Measurements from ENCODE around the gene DNLZ.
"Not testable (repeated sequence)": the region's sequence is repeated elsewhere in the genome, so short reads cannot be mapped to it uniquely, and the experiment has no call there.

The DNLZ gene

DNA sequence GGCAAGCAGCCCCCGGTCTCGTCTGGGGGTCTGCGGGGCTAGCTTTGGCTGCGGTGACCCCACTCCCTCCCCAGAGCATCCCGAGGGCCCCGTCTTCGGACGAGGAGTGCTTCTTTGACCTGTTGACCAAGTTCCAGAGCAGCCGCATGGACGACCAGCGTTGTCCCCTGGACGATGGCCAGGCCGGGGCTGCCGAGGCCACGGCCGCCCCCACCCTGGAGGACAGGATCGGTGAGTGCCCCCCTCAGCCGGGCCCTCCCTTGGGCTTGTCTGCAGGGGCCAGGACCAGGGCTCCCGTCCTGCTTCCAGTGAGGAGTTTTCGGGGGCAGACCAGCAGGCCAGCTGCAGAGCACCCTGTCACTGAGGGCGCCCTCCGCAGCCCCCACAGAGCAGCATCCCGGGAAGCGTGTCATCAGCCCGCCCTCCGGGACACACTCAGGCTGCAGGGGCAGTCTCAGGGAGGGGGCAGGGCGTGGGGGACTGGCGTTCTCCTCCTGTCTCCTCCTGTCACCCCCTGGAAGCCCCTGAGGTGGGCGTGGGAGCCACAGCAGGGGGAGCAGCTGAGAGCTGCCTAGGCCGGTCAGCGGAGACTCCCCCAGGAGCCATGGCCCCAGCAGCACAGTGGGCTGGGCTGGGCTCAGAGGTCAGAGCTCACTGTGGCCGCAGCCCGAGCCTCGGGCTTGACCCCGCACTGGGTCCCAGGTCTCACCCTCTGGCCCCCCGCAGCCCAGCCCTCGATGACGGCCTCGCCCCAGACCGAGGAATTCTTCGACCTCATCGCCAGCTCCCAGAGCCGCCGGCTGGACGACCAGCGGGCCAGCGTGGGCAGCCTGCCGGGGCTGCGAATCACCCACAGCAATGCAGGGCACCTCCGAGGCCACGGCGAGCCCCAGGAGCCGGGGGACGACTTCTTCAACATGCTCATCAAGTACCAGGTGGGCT lies 7.7 kb downstream of the DNLZ start:
- no peak for DNase-seq (ENCODE audit: insufficient read length, low spot score)
- TF ChIP-seq POLR2A (IDR thresholded peaks at IDR 0.05; ENCODE audit: low read depth, low read length), result no peak
- TF ChIP-seq POLR2AphosphoS5 (IDR thresholded peaks at IDR 0.05; ENCODE audit: low read depth, low read length), result no peak
- TF ChIP-seq POU2F2 (IDR thresholded peaks at IDR 0.05; ENCODE audit: low read depth, low read length), result no peak
- no peak for TF ChIP-seq TAF1 (IDR thresholded peaks at IDR 0.05; ENCODE audit: low read depth, low read length)
- TF ChIP-seq SPI1 (IDR thresholded peaks at IDR 0.05; ENCODE audit: low read depth, low read length), result no peak
- TF ChIP-seq PAX5 (IDR thresholded peaks at IDR 0.05; ENCODE audit: insufficient read depth, low read length, severe bottlenecking), result no peak
- no peak for FAIRE-seq

GRCh38 chr9:136354592-136355085 lies 8.9 kb downstream of the DNLZ start:
- DNase-seq (ENCODE audit: insufficient read length, low spot score), result no peak
- TF ChIP-seq PAX5 (IDR thresholded peaks at IDR 0.05; ENCODE audit: insufficient read depth, low read length, severe bottlenecking) (no peak), POU2F2 (IDR thresholded peaks at IDR 0.05; ENCODE audit: low read depth, low read length) (no peak), POLR2A (IDR thresholded peaks at IDR 0.05; ENCODE audit: low read depth, low read length) (no peak), SPI1 (IDR thresholded peaks at IDR 0.05; ENCODE audit: low read depth, low read length) (no peak), TAF1 (IDR thresholded peaks at IDR 0.05; ENCODE audit: low read depth, low read length) (no peak), POLR2AphosphoS5 (IDR thresholded peaks at IDR 0.05; ENCODE audit: low read depth, low read length) (no peak)
- no peak for FAIRE-seq

DNA sequence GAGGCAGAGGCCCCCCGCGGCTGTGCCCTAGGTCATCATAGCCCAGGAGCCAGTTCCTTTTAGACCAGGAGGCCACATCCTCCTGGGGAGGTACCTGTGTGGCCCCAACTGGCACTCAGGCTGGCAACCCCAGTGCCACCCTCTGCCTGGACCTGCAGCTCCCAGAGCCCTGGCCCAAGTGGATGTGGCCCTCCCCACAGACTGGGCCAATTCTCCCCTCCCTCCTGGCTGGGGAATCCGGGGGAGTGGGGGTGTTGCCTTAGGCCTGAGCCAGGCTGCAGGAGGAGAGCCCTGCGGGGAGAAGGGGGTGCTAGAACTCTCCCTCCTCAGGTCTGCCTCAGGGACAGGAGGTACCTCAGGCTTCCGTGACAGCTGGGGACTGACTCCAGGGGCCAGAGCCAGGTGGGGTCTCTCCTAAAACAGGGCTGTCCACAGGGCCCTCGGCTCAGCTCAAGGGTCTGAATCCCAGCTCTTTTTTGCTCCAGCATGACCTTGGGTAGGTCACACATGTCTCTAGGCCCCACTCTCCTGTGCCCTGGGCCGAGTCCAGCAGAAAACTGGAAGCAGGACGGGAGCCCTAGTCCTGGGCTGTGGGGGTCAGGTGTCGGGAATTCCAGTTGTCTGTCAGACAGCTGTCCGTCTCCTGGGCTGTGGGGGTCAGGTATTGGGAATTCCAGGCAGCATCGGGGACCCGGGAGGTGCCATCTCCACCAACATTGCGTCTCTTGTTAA lies 9.6 kb downstream of the DNLZ start:
- TF ChIP-seq PAX5 (IDR thresholded peaks at IDR 0.05; ENCODE audit: insufficient read depth, low read length, severe bottlenecking), result no peak
- TF ChIP-seq POU2F2 (IDR thresholded peaks at IDR 0.05; ENCODE audit: low read depth, low read length), result no peak
- no peak for TF ChIP-seq SPI1 (IDR thresholded peaks at IDR 0.05; ENCODE audit: low read depth, low read length)
- TF ChIP-seq TAF1 (IDR thresholded peaks at IDR 0.05; ENCODE audit: low read depth, low read length), result no peak
- no peak for TF ChIP-seq POLR2A (IDR thresholded peaks at IDR 0.05; ENCODE audit: low read depth, low read length)
- TF ChIP-seq POLR2AphosphoS5 (IDR thresholded peaks at IDR 0.05; ENCODE audit: low read depth, low read length), result no peak
- FAIRE-seq, result no peak
- no peak for DNase-seq (ENCODE audit: insufficient read length, low spot score)

GRCh38 chr9:136353088-136353487 lies 10.5 kb downstream of the DNLZ start:
- no peak for TF ChIP-seq POLR2AphosphoS5 (IDR thresholded peaks at IDR 0.05; ENCODE audit: low read depth, low read length)
- TF ChIP-seq TAF1 (IDR thresholded peaks at IDR 0.05; ENCODE audit: low read depth, low read length), result no peak
- no peak for TF ChIP-seq PAX5 (IDR thresholded peaks at IDR 0.05; ENCODE audit: insufficient read depth, low read length, severe bottlenecking)
- TF ChIP-seq SPI1 (IDR thresholded peaks at IDR 0.05; ENCODE audit: low read depth, low read length), result no peak
- no peak for TF ChIP-seq POLR2A (IDR thresholded peaks at IDR 0.05; ENCODE audit: low read depth, low read length)
- TF ChIP-seq POU2F2 (IDR thresholded peaks at IDR 0.05; ENCODE audit: low read depth, low read length), result no peak
- FAIRE-seq, result no peak

DNA sequence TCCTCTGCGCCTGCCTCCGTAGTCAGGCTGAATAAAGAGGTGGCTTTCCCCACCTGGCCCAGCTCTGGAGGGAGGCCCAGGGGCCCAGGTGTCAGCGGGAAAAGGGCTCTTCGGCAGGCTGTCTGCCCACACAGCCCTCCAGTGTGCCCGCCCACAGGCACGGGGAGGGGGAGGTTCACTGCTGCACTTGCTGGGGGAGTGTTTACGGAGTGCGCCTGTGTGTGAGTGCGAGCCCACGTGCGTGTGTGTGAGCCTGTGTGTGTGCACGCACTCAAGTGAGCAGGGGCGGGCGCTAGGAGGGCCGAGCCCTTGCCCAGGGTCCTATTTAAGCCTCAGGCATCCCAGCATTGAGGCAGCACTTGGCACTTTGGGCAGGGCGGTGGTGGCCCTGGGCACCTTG lies 10.9 kb downstream of the DNLZ start:
- FAIRE-seq (no peak), DNase-seq (ENCODE audit: insufficient read length, low spot score) (no peak)
- TF ChIP-seq TAF1 (IDR thresholded peaks at IDR 0.05; ENCODE audit: low read depth, low read length), result no peak
- TF ChIP-seq POLR2A (IDR thresholded peaks at IDR 0.05; ENCODE audit: low read depth, low read length), result no peak
- no peak for TF ChIP-seq POLR2AphosphoS5 (IDR thresholded peaks at IDR 0.05; ENCODE audit: low read depth, low read length)
- TF ChIP-seq PAX5 (IDR thresholded peaks at IDR 0.05; ENCODE audit: insufficient read depth, low read length, severe bottlenecking), result no peak
- TF ChIP-seq SPI1 (IDR thresholded peaks at IDR 0.05; ENCODE audit: low read depth, low read length), result no peak
- TF ChIP-seq POU2F2 (IDR thresholded peaks at IDR 0.05; ENCODE audit: low read depth, low read length), result no peak

More at GRCh38 chr9:136353088-136353487, 10.5 kb downstream of the DNLZ start:
- DNase-seq (ENCODE audit: insufficient read length, low spot score), result no peak

- not testable (repeated sequence) for FAIRE-seq; DNase-seq (ENCODE audit: insufficient read length, low spot score)
Observed at GRCh38 chr9:136351868-136352267, 11.7 kb downstream of the DNLZ start.

- TF ChIP-seq SPI1 (IDR thresholded peaks at IDR 0.05; ENCODE audit: low read depth, low read length), result no peak
- no peak for TF ChIP-seq POU2F2 (IDR thresholded peaks at IDR 0.05; ENCODE audit: low read depth, low read length)
- no peak for TF ChIP-seq POLR2AphosphoS5 (IDR thresholded peaks at IDR 0.05; ENCODE audit: low read depth, low read length)
- TF ChIP-seq TAF1 (IDR thresholded peaks at IDR 0.05; ENCODE audit: low read depth, low read length), result no peak
- no peak for TF ChIP-seq POLR2A (IDR thresholded peaks at IDR 0.05; ENCODE audit: low read depth, low read length)
- TF ChIP-seq PAX5 (IDR thresholded peaks at IDR 0.05; ENCODE audit: insufficient read depth, low read length, severe bottlenecking), result no peak
- FAIRE-seq (no peak), DNase-seq (ENCODE audit: insufficient read length, low spot score) (no peak)
Observed at GRCh38 chr9:136351252-136351800, 12.2 kb downstream of the DNLZ start.

- FAIRE-seq, result no peak
- no peak for DNase-seq (ENCODE audit: insufficient read length, low spot score)
- TF ChIP-seq POLR2AphosphoS5 (IDR thresholded peaks at IDR 0.05; ENCODE audit: low read depth, low read length) (no peak), POLR2A (IDR thresholded peaks at IDR 0.05; ENCODE audit: low read depth, low read length) (no peak), TAF1 (IDR thresholded peaks at IDR 0.05; ENCODE audit: low read depth, low read length) (no peak), SPI1 (IDR thresholded peaks at IDR 0.05; ENCODE audit: low read depth, low read length) (no peak), POU2F2 (IDR thresholded peaks at IDR 0.05; ENCODE audit: low read depth, low read length) (no peak), PAX5 (IDR thresholded peaks at IDR 0.05; ENCODE audit: insufficient read depth, low read length, severe bottlenecking) (no peak)
Observed at GRCh38 chr9:136349546-136349945, 14.0 kb downstream of the DNLZ start.

DNA sequence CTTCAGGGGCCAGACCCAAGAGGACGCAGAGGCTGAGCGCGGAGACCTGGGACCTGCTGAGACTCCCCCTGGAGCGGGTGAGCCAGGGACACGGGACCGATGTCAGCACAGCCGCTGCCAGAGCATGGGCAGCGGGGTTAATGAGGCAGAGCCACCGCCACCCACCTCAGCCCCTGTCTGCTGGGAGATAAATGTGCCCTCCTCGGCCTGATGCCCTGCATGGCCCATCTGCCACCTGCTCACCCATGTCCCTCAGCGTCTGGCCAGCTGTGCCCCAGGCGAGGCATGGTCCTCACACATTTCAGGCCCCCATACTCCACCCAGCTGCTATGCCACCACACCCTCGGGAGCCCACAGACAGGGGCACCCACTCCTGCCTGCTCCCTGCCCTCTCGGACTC lies 14.9 kb downstream of the DNLZ start:
- FAIRE-seq, result no peak
- TF ChIP-seq SPI1 (IDR thresholded peaks at IDR 0.05; ENCODE audit: low read depth, low read length) (no peak), POU2F2 (IDR thresholded peaks at IDR 0.05; ENCODE audit: low read depth, low read length) (no peak), POLR2A (IDR thresholded peaks at IDR 0.05; ENCODE audit: low read depth, low read length) (no peak), POLR2AphosphoS5 (IDR thresholded peaks at IDR 0.05; ENCODE audit: low read depth, low read length) (no peak), TAF1 (IDR thresholded peaks at IDR 0.05; ENCODE audit: low read depth, low read length) (no peak), PAX5 (IDR thresholded peaks at IDR 0.05; ENCODE audit: insufficient read depth, low read length, severe bottlenecking) (no peak)
- no peak for DNase-seq (ENCODE audit: insufficient read length, low spot score)

All from GM12891 (cell line).